Esophagus (tissue), 2 donors: ENCODE results near the gene RPS3A. TPM values are rescaled to one million over a fixed set of nuclear protein-coding genes. Genes with fewer than 3 reads are reported as not detected.
A peak's percentile ranks its signal among the peaks of the same experiment; 100 is the strongest.

ENCODE experiments used
- H3K27ac ChIP-seq, 2 donors: one replicate each; pipeline ENCODE4 v1.5.1; 2013; ENCODE audit warnings: low read depth in 2 of 2, mild to moderate bottlenecking in 2 of 2, inconsistent platforms in 1 of 2, low read length in 1 of 2, moderate library complexity in 1 of 2
- H3K27me3 ChIP-seq, 2 donors: one replicate each; pipeline ENCODE4 v1.6.1; 2013; ENCODE audit warnings: low read length in 2 of 2, control low read depth in 1 of 2, mild to moderate bottlenecking in 1 of 2; ENCODE audit not compliant: insufficient read depth in 2 of 2, control insufficient read depth in 1 of 2
- H3K36me3 ChIP-seq, 2 donors: one replicate each; pipeline ENCODE4 v1.6.1; 2013; ENCODE audit warnings: low read length in 1 of 2; ENCODE audit not compliant: control insufficient read depth in 2 of 2, insufficient read depth in 2 of 2
- H3K4me1 ChIP-seq, 2 donors: one replicate each; pipeline ENCODE4 v1.6.1; 2013; ENCODE audit warnings: low read length in 1 of 2; ENCODE audit not compliant: control insufficient read depth in 2 of 2, insufficient read depth in 2 of 2
- H3K4me3 ChIP-seq, 2 donors: one replicate each; pipeline ENCODE4 v1.5.1; 2013; ENCODE audit warnings: low read length in 2 of 2, mild to moderate bottlenecking in 2 of 2, low read depth in 1 of 2, moderate library complexity in 1 of 2
- H3K9me3 ChIP-seq, 2 donors: one replicate each; pipeline ENCODE4 v1.6.1; 2013; ENCODE audit warnings: mild to moderate bottlenecking in 2 of 2, low read depth in 1 of 2, low read length in 1 of 2, moderate library complexity in 1 of 2; ENCODE audit not compliant: control insufficient read depth in 2 of 2, insufficient read depth in 1 of 2
- WGBS, 2 donors: extraction: QIAGEN DNeasy Blood & Tissue Kit; methylation state at CpG; one replicate each; pipeline ENCODE4 v1.1.7; 2013; 5-methylcytosine and 5-hydroxymethylcytosine counted together
- polyA plus RNA-seq, 2 donors: library from polyadenylated mRNA; stranded (reverse); fragments of 200-250 nt; gene quantifications; one replicate each; pipeline ENCODE4 v1.2.3, GENCODE V29; 2013
- donor health status: healthy with polysubstance abuse.
- donor health status: Bipolar disorder and iron deficiency.

The RPS3A gene
- polyA plus RNA-seq, 2 donors: 1,995 to 2,736 TPM

DNA sequence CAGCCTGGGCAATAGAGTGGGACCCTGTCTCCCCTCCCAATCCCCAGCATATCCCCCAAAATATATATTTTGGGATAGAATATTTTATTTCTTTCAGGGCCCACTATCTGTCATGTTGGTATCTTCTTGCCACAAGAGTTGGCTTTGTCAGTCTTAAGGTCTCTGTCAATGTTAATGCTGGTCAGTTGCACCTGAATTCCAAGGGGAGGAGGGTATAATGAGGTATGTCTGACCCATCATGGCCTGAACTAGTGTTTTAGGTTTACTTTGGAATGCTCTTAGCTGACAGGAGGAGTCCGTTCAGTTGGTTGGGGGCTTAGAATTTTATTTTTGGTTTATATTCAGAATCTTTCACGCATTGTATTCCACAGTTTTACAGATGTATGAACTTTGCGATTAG, 6.2 kb upstream of the RPS3A start:
- H3K4me1 ChIP-seq: no peaks in the 10 kb centered on the region
- 67% methylated on average over 3 of the region's 3 CpGs for WGBS, 2 donors
- H3K27me3 ChIP-seq: no peaks in the 10 kb centered on the region
- no peaks in the 10 kb centered on the region for H3K9me3 ChIP-seq
- no peaks in the 10 kb centered on the region for H3K36me3 ChIP-seq
- H3K4me3 ChIP-seq: no peak overlapping the region
- H3K27ac ChIP-seq: no peak overlapping the region

GRCh38 chr4:151094290-151094751, 5.1 kb upstream of the RPS3A start:
- Histone ChIP-seq H3K36me3 (no peaks in the 10 kb centered on the region), H3K4me3 (no peak overlapping the region), H3K4me1 (no peaks in the 10 kb centered on the region), H3K27me3 (no peaks in the 10 kb centered on the region), H3K9me3 (no peaks in the 10 kb centered on the region), H3K27ac (no peak overlapping the region)
- WGBS, 2 donors: 91 to 93% methylated on average over 2 of the region's 2 CpGs

DNA sequence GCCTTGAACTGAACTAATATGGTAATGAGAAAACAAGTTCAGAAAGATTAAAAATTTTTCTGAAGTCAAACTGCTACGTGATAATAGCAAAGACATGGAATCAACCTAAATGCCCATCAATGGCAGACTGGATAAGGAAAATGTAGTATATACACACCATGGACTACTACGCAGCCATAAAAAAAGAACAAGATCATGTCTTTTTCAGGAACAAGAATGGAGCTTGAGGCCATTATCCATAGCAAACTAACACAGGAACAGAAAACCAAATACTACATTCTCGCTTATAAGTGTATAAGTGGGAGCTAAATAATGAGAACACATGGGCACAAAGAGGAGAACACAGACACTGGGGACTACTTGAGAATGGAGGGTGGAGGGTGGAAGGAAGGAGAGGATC, 4.3 kb upstream of the RPS3A start:
- no peaks in the 10 kb centered on the region for H3K27me3 ChIP-seq
- no peaks in the 10 kb centered on the region for H3K9me3 ChIP-seq
- no peaks in the 10 kb centered on the region for H3K36me3 ChIP-seq
- no peaks in the 10 kb centered on the region for H3K4me1 ChIP-seq
- 95 to 96% methylated on average over 3 of the region's 3 CpGs for whole genome bisulfite sequencing, 2 donors
- no peak overlapping the region for H3K27ac ChIP-seq
- no peak overlapping the region for H3K4me3 ChIP-seq

DNA sequence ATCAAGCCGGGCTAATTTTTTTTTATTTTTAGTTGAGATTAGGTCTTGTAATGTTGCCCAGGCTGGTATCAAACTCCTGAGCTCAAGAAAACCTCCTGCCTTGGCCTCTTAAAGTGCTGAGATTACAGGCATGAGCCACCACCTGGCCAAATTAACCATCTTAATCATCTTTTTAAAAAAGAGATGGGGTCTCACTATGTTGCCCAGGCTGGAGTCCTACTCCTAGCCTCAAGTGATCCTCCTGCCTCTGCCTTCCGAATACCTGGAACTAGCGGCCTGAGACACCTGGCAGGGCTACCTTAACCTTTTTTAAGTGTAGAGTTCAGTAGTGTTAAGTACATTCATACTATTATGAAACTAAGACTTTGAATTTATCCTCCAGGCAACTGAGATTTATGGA, 1.7 kb upstream of the RPS3A start:
- Histone ChIP-seq H3K4me3 (no peak overlapping the region), H3K4me1 (no peaks in the 10 kb centered on the region), H3K27ac (no peak overlapping the region), H3K27me3 (no peaks in the 10 kb centered on the region), H3K36me3 (no peaks in the 10 kb centered on the region), H3K9me3 (no peaks in the 10 kb centered on the region)
- 93 to 94% methylated on average over 3 of the region's 3 CpGs for WGBS, 2 donors

DNA sequence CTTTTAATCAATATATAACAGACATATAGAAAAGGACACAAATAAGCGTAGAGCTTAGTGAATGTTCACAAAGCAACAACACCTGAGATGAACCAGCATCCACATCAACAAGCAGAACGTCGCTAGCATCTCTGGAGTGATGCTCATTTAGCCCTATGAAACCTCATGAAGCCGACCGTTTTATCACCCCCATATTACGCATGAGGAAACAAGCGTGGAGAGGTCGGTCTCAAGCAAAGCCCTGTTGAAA, 524 bp upstream of the RPS3A start:
- 15 to 19% methylated on average over 8 of the region's 8 CpGs for WGBS, 2 donors
- no peaks in the 10 kb centered on the region for H3K9me3 ChIP-seq
- no peaks in the 10 kb centered on the region for H3K36me3 ChIP-seq
- H3K4me3 ChIP-seq: peak overlapping the region; percentile 28 to 47
- peak overlapping the region; percentile 57 to 85 for H3K27ac ChIP-seq
- H3K27me3 ChIP-seq: no peaks in the 10 kb centered on the region
- H3K4me1 ChIP-seq: no peaks in the 10 kb centered on the region

DNA sequence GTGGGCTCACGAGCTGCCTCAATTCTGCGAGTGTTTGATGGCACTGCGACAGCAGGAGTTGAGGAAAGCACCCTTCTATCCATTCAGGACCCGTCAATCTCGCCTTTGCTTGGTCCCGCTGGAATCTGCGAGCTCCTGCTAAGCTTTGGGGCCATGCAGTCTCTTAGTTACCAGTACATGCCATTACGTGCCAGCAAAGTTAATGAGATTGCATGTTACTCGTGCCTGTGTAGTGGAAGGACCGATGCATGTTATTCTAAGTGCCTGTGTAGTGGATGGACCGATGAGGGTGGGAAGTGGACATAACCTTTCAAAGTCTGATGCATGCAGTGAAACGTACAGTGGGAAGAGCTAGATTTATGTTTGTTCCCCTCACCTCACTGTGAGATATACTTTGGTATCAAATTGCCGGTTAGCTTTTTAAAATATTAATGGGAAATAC, 569 bp downstream of the RPS3A start:
- peaks cover 0 to 4% of the 10 kb centered on the region in 2 donors for H3K36me3 ChIP-seq
- peak overlapping the region; percentile 85 to 95 for H3K27ac ChIP-seq
- H3K27me3 ChIP-seq: no peaks in the 10 kb centered on the region
- H3K4me1 ChIP-seq: no peaks in the 10 kb centered on the region
- H3K4me3 ChIP-seq: peak overlapping the region; percentile 65 to 89
- no peaks in the 10 kb centered on the region for H3K9me3 ChIP-seq
- 0 to 1% methylated on average over 13 of the region's 13 CpGs for WGBS, 2 donors

GRCh38 chr4:151100531-151100930, 1.1 kb downstream of the RPS3A start:
- no peaks in the 10 kb centered on the region for H3K9me3 ChIP-seq
- H3K27me3 ChIP-seq: no peaks in the 10 kb centered on the region
- WGBS, 2 donors: 6 to 7% methylated on average over 3 of the region's 3 CpGs
- H3K4me3 ChIP-seq: peak overlapping the region; percentile 24 to 65
- peaks cover 0 to 4% of the 10 kb centered on the region in 2 donors for H3K36me3 ChIP-seq
- H3K4me1 ChIP-seq: no peaks in the 10 kb centered on the region
- no peak overlapping the region for H3K27ac ChIP-seq

GRCh38 chr4:151103758-151104157, 4.3 kb downstream of the RPS3A start:
- Histone ChIP-seq H3K4me1 (no peaks in the 10 kb centered on the region), H3K27me3 (no peaks in the 10 kb centered on the region), H3K27ac (no peak overlapping the region), H3K9me3 (no peaks in the 10 kb centered on the region), H3K36me3 (peaks cover 4 to 5% of the 10 kb centered on the region in 2 donors), H3K4me3 (no peak overlapping the region)
- 72 to 79% methylated on average over 2 of the region's 2 CpGs for WGBS, 2 donors

- Histone ChIP-seq H3K9me3 (no peaks in the 10 kb centered on the region), H3K4me3 (no peak overlapping the region), H3K27ac (no peak overlapping the region), H3K27me3 (no peaks in the 10 kb centered on the region), H3K36me3 (peaks cover 4 to 5% of the 10 kb centered on the region in 2 donors), H3K4me1 (no peaks in the 10 kb centered on the region)
- WGBS, 2 donors: 96 to 97% methylated on average over 1 of the region's 1 CpG
Observed at GRCh38 chr4:151104621-151105020, 5.2 kb downstream of the RPS3A start.

DNA sequence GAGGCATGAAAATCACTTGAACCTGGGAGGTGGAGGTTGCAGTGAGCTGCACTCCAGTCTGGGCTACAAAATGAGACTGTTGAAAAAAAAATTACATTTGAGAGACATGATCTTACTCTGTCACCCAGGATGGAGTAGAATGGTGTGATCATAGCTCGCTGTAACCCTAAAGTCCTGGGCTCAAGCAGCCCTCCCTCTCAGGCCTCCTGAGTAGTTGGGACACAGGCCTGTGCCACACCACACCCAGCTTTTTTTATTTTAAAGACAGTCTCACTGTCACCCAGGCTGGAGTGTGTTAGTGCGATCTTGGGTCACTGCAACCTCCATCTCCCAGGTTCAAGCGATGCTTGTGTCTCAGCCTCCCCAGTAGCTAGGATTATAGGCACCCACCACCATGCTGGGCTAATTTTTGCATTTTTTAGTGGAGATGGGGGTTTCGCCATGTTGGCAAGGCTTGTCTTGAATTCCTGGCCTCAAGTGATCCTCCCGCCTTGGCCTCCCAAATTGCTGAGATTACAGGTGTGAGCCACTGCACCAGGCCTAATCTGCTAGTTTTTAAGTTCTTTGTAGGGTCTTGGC, 6.1 kb downstream of the RPS3A start:
- Histone ChIP-seq H3K36me3 (peaks cover 5 to 6% of the 10 kb centered on the region in 2 donors), H3K4me3 (no peak overlapping the region), H3K27ac (no peak overlapping the region), H3K9me3 (no peaks in the 10 kb centered on the region), H3K4me1 (no peaks in the 10 kb centered on the region), H3K27me3 (no peaks in the 10 kb centered on the region)
- 99% methylated on average over 5 of the region's 5 CpGs for WGBS, 2 donors
